HPDE6-E6E7 (cell line): ENCODE data around the gene RYR1.
"Not testable (repeated sequence)": the region's sequence is repeated elsewhere in the genome, so short reads cannot be mapped to it uniquely, and the experiment has no call there.

Source experiments
- DNase-seq: peaks from one replicate; pipeline ENCODE4 v3.0.0; 2011; ENCODE audit warnings: missing footprints; ENCODE audit errors: extremely low spot score

The RYR1 gene

GRCh38 chr19:38399537-38399936 is 34.0 kb upstream of the RYR1 start:
- no peak for DNase-seq

- DNase-seq = no peak
These were observed 33.1 kb upstream of the RYR1 start for GRCh38 chr19:38400361-38400760.

GRCh38 chr19:38401148-38401547 is 32.3 kb upstream of the RYR1 start:
- no peak for DNase-seq

GRCh38 chr19:38402623-38402966 is 30.9 kb upstream of the RYR1 start:
- DNase-seq = no peak

GRCh38 chr19:38402967-38403674 is 30.4 kb upstream of the RYR1 start, which contains the start of gene FAM98C:
FAM98C (plus strand) TSS chr19:38403093; CDS start chr19:38403154, 61 bp downstream.
- DNase-seq = peak; percentile 100

GRCh38 chr19:38404858-38405257 is 28.6 kb upstream of the RYR1 start:
- no peak for DNase-seq

GRCh38 chr19:38405276-38405675 is 28.2 kb upstream of the RYR1 start:
- DNase-seq = no peak

GRCh38 chr19:38409631-38410133 is 23.8 kb upstream of the RYR1 start:
- DNase-seq = no peak

- DNase-seq = not testable (repeated sequence)
These were observed 23.1 kb upstream of the RYR1 start for GRCh38 chr19:38410407-38410806.

- DNase-seq = no peak
These were observed 22.3 kb upstream of the RYR1 start for GRCh38 chr19:38411041-38411712.

GRCh38 chr19:38411898-38412297 is 21.6 kb upstream of the RYR1 start:
- not testable (repeated sequence) for DNase-seq

GRCh38 chr19:38412491-38412890 is 21.0 kb upstream of the RYR1 start:
- DNase-seq = no peak

GRCh38 chr19:38412961-38413360 is 20.5 kb upstream of the RYR1 start:
- no peak for DNase-seq

GRCh38 chr19:38413416-38413815 is 20.1 kb upstream of the RYR1 start:
- DNase-seq = no peak

GRCh38 chr19:38417146-38417543 is 16.3 kb upstream of the RYR1 start:
- no peak for DNase-seq

GRCh38 chr19:38417544-38418506 is 15.7 kb upstream of the RYR1 start:
- peak; percentile 35 for DNase-seq

GRCh38 chr19:38420935-38421334 is 12.6 kb upstream of the RYR1 start:
- DNase-seq = no peak

GRCh38 chr19:38421856-38422255 is 11.6 kb upstream of the RYR1 start:
- DNase-seq = no peak

- DNase-seq = no peak
These were observed 11.1 kb upstream of the RYR1 start for GRCh38 chr19:38422438-38422837.

- no peak for DNase-seq
These were observed 9.2 kb upstream of the RYR1 start for GRCh38 chr19:38424272-38424671.

GRCh38 chr19:38425222-38425809 is 8.2 kb upstream of the RYR1 start:
- no peak for DNase-seq
